SK-N-SH treated with all-trans-retinoic acid at 6 μM for 48 hours (cell line): Measurements from ENCODE around the gene KIAA1328.

Source experiments
- ATAC-seq: fragments of 200-7000 bp; cut with Tn5 transposase; 3 replicates; pipeline ENCODE4 v1.9.1; 2020; ENCODE audit warnings: mild to moderate bottlenecking, moderate library complexity
- ARNTL ChIP-seq: fragments of 450-650 bp; formaldehyde crosslinking; IDR thresholded peaks from 2 replicates; pipeline ENCODE4 v1.5.0; 2020; ENCODE audit warnings: low read depth, mild to moderate bottlenecking, moderate library complexity, borderline replicate concordance
- BACH2 ChIP-seq: fragments of 250-450 bp; sonication (Bioruptor Pico); IDR thresholded peaks from 2 replicates; pipeline ENCODE4 v1.9.0; 2021; ENCODE audit warnings: mild to moderate bottlenecking, borderline replicate concordance
- CSDC2 ChIP-seq: fragments of 250-450 bp; sonication (Bioruptor Pico); IDR thresholded peaks from 2 replicates; pipeline ENCODE4 v1.5.0; 2020; ENCODE audit warnings: mild to moderate bottlenecking, moderate library complexity
- ESRRG ChIP-seq: fragments of 250-450 bp; sonication (Bioruptor Pico); IDR thresholded peaks from 2 replicates; pipeline ENCODE4 v1.6.1; 2021; ENCODE audit warnings: mild to moderate bottlenecking
- GLIS3 ChIP-seq: fragments of 250-450 bp; sonication (Bioruptor Pico); IDR thresholded peaks from 2 replicates; pipeline ENCODE4 v1.5.0; 2020; ENCODE audit warnings: mild to moderate bottlenecking, moderate library complexity
- ISL1 ChIP-seq: fragments of 250-450 bp; sonication (Bioruptor Pico); IDR thresholded peaks from 2 replicates; pipeline ENCODE4 v2.1.2; 2022; ENCODE audit warnings: mild to moderate bottlenecking, moderate library complexity
- OSR1 ChIP-seq: fragments of 250-450 bp; sonication (Bioruptor Pico); IDR thresholded peaks from 2 replicates; pipeline ENCODE4 v1.8.0; 2022; ENCODE audit warnings: moderate library complexity, mild to moderate bottlenecking, inconsistent platforms
- POU6F1 ChIP-seq: fragments of 250-450 bp; sonication (Bioruptor Pico); IDR thresholded peaks from 2 replicates; pipeline ENCODE4 v1.8.0; 2021; ENCODE audit warnings: low read depth, mild to moderate bottlenecking, moderate library complexity, borderline replicate concordance
- PPARA ChIP-seq: fragments of 250-450 bp; sonication (Bioruptor Pico); IDR thresholded peaks from 2 replicates; pipeline ENCODE4 v1.5.0; 2020; ENCODE audit warnings: mild to moderate bottlenecking, borderline replicate concordance
- RARB ChIP-seq: fragments of 250-450 bp; sonication (Bioruptor Pico); IDR thresholded peaks from 2 replicates; pipeline ENCODE4 v1.8.0; 2021; ENCODE audit warnings: mild to moderate bottlenecking, moderate library complexity
- SNAI2 ChIP-seq: fragments of 250-450 bp; sonication (Bioruptor Pico); IDR thresholded peaks from 2 replicates; pipeline ENCODE4 v1.5.0; 2020; ENCODE audit warnings: mild to moderate bottlenecking, moderate library complexity
- TCF4 ChIP-seq: fragments of 250-450 bp; sonication (Bioruptor Pico); IDR thresholded peaks from 2 replicates; pipeline ENCODE4 v1.8.0; 2021; ENCODE audit warnings: mild to moderate bottlenecking, moderate library complexity, borderline replicate concordance
- ZFP3 ChIP-seq: fragments of 250-450 bp; sonication (Bioruptor Pico); IDR thresholded peaks from 2 replicates; pipeline ENCODE4 v1.5.0; 2020; ENCODE audit warnings: mild to moderate bottlenecking, moderate library complexity
- ZFP30 ChIP-seq: fragments of 450-650 bp; formaldehyde crosslinking; IDR thresholded peaks from 2 replicates; pipeline ENCODE4 v1.5.0; 2022; ENCODE audit warnings: mild to moderate bottlenecking, moderate library complexity
- ZNF565 ChIP-seq: fragments of 450-650 bp; formaldehyde crosslinking; conservative IDR thresholded peaks from 2 replicates; pipeline ENCODE4 v1.5.0; 2020; ENCODE audit warnings: low read depth, mild to moderate bottlenecking, moderate library complexity
- ZNF8 ChIP-seq: fragments of 450-650 bp; formaldehyde crosslinking; IDR thresholded peaks from 2 replicates; pipeline ENCODE4 v1.5.0; 2020; ENCODE audit warnings: mild to moderate bottlenecking, moderate library complexity
- TF ChIP-seq, protein P1 (sequence below): fragments of 250-450 bp; sonication (Bioruptor Pico); IDR thresholded peaks from 2 replicates; pipeline ENCODE4 v1.5.0; 2020; ENCODE audit warnings: mild to moderate bottlenecking, moderate library complexity
- TF ChIP-seq, protein P2 (sequence below): fragments of 250-450 bp; sonication (Bioruptor Pico); IDR thresholded peaks from 2 replicates; pipeline ENCODE4 v1.5.1; 2021; ENCODE audit warnings: mild to moderate bottlenecking, moderate library complexity

KIAA1328 gene

GRCh38 chr18:36890598-36890997, 61.7 kb downstream of the KIAA1328 start:
- no peak for TF ChIP-seq ZNF565
- no peak for TF ChIP-seq ZFP30
- TF ChIP-seq, protein P1, sequence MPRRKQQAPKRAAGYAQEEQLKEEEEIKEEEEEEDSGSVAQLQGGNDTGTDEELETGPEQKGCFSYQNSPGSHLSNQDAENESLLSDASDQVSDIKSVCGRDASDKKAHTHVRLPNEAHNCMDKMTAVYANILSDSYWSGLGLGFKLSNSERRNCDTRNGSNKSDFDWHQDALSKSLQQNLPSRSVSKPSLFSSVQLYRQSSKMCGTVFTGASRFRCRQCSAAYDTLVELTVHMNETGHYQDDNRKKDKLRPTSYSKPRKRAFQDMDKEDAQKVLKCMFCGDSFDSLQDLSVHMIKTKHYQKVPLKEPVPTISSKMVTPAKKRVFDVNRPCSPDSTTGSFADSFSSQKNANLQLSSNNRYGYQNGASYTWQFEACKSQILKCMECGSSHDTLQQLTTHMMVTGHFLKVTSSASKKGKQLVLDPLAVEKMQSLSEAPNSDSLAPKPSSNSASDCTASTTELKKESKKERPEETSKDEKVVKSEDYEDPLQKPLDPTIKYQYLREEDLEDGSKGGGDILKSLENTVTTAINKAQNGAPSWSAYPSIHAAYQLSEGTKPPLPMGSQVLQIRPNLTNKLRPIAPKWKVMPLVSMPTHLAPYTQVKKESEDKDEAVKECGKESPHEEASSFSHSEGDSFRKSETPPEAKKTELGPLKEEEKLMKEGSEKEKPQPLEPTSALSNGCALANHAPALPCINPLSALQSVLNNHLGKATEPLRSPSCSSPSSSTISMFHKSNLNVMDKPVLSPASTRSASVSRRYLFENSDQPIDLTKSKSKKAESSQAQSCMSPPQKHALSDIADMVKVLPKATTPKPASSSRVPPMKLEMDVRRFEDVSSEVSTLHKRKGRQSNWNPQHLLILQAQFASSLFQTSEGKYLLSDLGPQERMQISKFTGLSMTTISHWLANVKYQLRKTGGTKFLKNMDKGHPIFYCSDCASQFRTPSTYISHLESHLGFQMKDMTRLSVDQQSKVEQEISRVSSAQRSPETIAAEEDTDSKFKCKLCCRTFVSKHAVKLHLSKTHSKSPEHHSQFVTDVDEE (CRISPR knock-in tag) = no peak
- no peak for TF ChIP-seq ARNTL (CRISPR knock-in tag)
- TF ChIP-seq PPARA (CRISPR knock-in tag) = no peak
- no peak for ATAC-seq

DNA sequence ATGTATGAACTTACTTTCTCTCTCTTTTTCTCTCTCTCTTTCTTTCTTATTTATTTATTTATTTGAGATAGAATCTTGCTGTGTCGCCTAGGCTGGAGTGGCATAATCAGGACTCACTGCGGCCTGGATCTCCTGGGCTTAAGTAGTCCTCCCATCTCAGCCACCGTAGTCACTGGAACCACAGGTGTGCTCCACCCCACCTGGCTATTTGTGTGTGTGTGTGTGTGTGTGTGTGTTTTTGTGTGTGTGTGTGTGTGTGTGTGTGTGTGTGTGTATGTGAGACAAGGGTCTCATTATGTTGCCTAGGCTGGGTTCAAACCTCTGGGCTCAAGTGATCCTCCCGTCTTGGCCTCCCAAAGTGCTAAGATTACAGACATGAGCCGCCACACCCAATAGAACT, 64.3 kb downstream of the KIAA1328 start:
- no peak for ATAC-seq
- TF ChIP-seq ZNF565 (no peak), OSR1 (CRISPR knock-in tag) (no peak), SNAI2 (CRISPR knock-in tag) (no peak), ISL1 (CRISPR knock-in tag) (no peak), ARNTL (CRISPR knock-in tag) (no peak), ZNF8 (CRISPR knock-in tag) (no peak), GLIS3 (CRISPR knock-in tag) (no peak), ESRRG (CRISPR knock-in tag) (no peak), ZFP3 (CRISPR knock-in tag) (no peak), CSDC2 (CRISPR knock-in tag) (no peak), RARB (CRISPR knock-in tag) (no peak), POU6F1 (CRISPR knock-in tag) (no peak), PPARA (CRISPR knock-in tag) (no peak)
- TF ChIP-seq, protein P1 (CRISPR knock-in tag) = no peak
- TF ChIP-seq, protein P2, sequence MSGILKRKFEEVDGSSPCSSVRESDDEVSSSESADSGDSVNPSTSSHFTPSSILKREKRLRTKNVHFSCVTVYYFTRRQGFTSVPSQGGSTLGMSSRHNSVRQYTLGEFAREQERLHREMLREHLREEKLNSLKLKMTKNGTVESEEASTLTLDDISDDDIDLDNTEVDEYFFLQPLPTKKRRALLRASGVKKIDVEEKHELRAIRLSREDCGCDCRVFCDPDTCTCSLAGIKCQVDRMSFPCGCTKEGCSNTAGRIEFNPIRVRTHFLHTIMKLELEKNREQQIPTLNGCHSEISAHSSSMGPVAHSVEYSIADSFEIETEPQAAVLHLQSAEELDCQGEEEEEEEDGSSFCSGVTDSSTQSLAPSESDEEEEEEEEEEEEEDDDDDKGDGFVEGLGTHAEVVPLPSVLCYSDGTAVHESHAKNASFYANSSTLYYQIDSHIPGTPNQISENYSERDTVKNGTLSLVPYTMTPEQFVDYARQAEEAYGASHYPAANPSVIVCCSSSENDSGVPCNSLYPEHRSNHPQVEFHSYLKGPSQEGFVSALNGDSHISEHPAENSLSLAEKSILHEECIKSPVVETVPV (CRISPR knock-in tag) = no peak

- TF ChIP-seq RARB (CRISPR knock-in tag) = no peak
- no peak for TF ChIP-seq ARNTL (CRISPR knock-in tag)
- TF ChIP-seq BACH2 = no peak
- TF ChIP-seq ZNF8 (CRISPR knock-in tag) = no peak
- no peak for TF ChIP-seq PPARA (CRISPR knock-in tag)
- no peak for TF ChIP-seq TCF4 (CRISPR knock-in tag)
- no peak for TF ChIP-seq POU6F1 (CRISPR knock-in tag)
- no peak for TF ChIP-seq GLIS3 (CRISPR knock-in tag)
- no peak for ATAC-seq
Observed at GRCh38 chr18:36895606-36896005, 66.7 kb downstream of the KIAA1328 start.
